Neural progenitor cell (in vitro differentiated cells): Measurements from ENCODE around the gene FBXW8. TPM values are rescaled to one million over a fixed set of nuclear protein-coding genes. Genes with fewer than 3 reads are reported as not detected.

Experiments used
- DNase-seq: peaks from one replicate; pipeline ENCODE4 v3.0.0-alpha.2; 2016; ENCODE audit warnings: low spot score
- H2AFZ ChIP-seq: fragments of 200-600 bp; sonication (generic); replicated peaks from 2 replicates; pipeline ENCODE4 v1.6.1; 2016; ENCODE audit warnings: antibody characterized with exemption
- H3F3A ChIP-seq: fragments of 200-600 bp; sonication (generic); 2 replicates; pipeline ENCODE4 v1.6.1; 2016; ENCODE audit warnings: antibody characterized with exemption, low read depth
- H3K27ac ChIP-seq: fragments of 200-600 bp; sonication (generic); 2 replicates; pipeline ENCODE4 v1.5.1; 2016; ENCODE audit warnings: mild to moderate bottlenecking
- H3K27me3 ChIP-seq: fragments of 200-600 bp; sonication (generic); 2 replicates; pipeline ENCODE4 v1.6.1; 2016; ENCODE audit warnings: mild to moderate bottlenecking, moderate library complexity
- H3K36me3 ChIP-seq: fragments of 200-600 bp; sonication (generic); 2 replicates; pipeline ENCODE4 v1.5.1; 2016
- H3K4me1 ChIP-seq: fragments of 200-600 bp; sonication (generic); 2 replicates; pipeline ENCODE4 v1.6.1; 2016; ENCODE audit warnings: mixed run types
- H3K4me2 ChIP-seq: fragments of 200-600 bp; sonication (generic); 2 replicates; pipeline ENCODE4 v1.6.1; 2016
- H3K4me3 ChIP-seq: fragments of 200-600 bp; sonication (generic); 2 replicates; pipeline ENCODE4 v1.5.1; 2016
- H3K79me2 ChIP-seq: fragments of 200-600 bp; sonication (generic); 2 replicates; pipeline ENCODE4 v1.6.1; 2016; ENCODE audit warnings: low read depth
- H3K9ac ChIP-seq: fragments of 200-600 bp; sonication (generic); 2 replicates; pipeline ENCODE4 v1.6.1; 2016
- H3K9me3 ChIP-seq: fragments of 200-600 bp; sonication (generic); 2 replicates; pipeline ENCODE4 v1.5.1; 2016; ENCODE audit warnings: low read depth
- H4K20me1 ChIP-seq: fragments of 200-600 bp; sonication (generic); 2 replicates; pipeline ENCODE4 v1.6.1; 2016; ENCODE audit warnings: low read depth
- H3K27ac Mint-ChIP-seq: 3 replicates; pipeline ENCODE4 v1.8.0; 2021; ENCODE audit warnings: mixed read lengths
- H3K27me3 Mint-ChIP-seq: 2 replicates; pipeline ENCODE4 v1.8.0; 2022; ENCODE audit warnings: low read depth, mild to moderate bottlenecking, inconsistent platforms, moderate library complexity, mixed read lengths; ENCODE audit not compliant: insufficient read depth
- H3K36me3 Mint-ChIP-seq: 3 replicates; pipeline ENCODE4 v1.8.0; 2021; ENCODE audit warnings: mixed read lengths
- H3K4me1 Mint-ChIP-seq: 3 replicates; pipeline ENCODE4 v1.8.0; 2021; ENCODE audit warnings: mixed read lengths
- H3K4me3 Mint-ChIP-seq: 3 replicates; pipeline ENCODE4 v1.8.0; 2021; ENCODE audit warnings: mild to moderate bottlenecking, moderate library complexity, mixed read lengths
- H3K9me3 Mint-ChIP-seq: 3 replicates; pipeline ENCODE4 v1.8.0; 2020; ENCODE audit warnings: mixed read lengths
- CTCF ChIP-seq: fragments of 200-600 bp; sonication (generic); IDR thresholded peaks from 2 replicates; pipeline ENCODE4 v1.5.1; 2017; ENCODE audit warnings: antibody characterized with exemption, mild to moderate bottlenecking
- EZH2 ChIP-seq: fragments of 200-600 bp; sonication (generic); IDR thresholded peaks from 2 replicates; pipeline ENCODE4 v1.6.1; 2017; ENCODE audit warnings: antibody characterized with exemption, mild to moderate bottlenecking, moderate library complexity
- EZH2phosphoT487 ChIP-seq: fragments of 200-600 bp; sonication (generic); IDR thresholded peaks from 2 replicates; pipeline ENCODE4 v1.6.1; 2017; ENCODE audit warnings: antibody characterized with exemption
- total RNA-seq: library from RNA; depleted of rRNA; stranded (reverse); fragments of >200 nt; gene quantifications from 2 replicates; pipeline ENCODE4 v1.2.3, GENCODE V29; 2015; ENCODE audit warnings: low replicate concordance

The FBXW8 gene
- total RNA-seq, 1 donor from 2014 or later: 20.7 TPM

- Histone ChIP-seq H3K4me2 (no peak overlapping the region), H3K4me1 (peaks cover 10% of the 10 kb centered on the region), H3K27ac (no peak overlapping the region), H4K20me1 (peaks cover 8% of the 10 kb centered on the region), H3K27me3 (no peaks in the 10 kb centered on the region), H3K4me3 (no peak overlapping the region), H3K9ac (no peak overlapping the region), H3K9me3 (no peaks in the 10 kb centered on the region), H3F3A (no peaks in the 10 kb centered on the region), H3K79me2 (no peaks in the 10 kb centered on the region), H3K36me3 (no peaks in the 10 kb centered on the region), H2AFZ (no peak overlapping the region)
- peaks cover 2% of the 10 kb centered on the region for H3K27me3 Mint-ChIP-seq
- no peak overlapping the region for H3K4me3 Mint-ChIP-seq
- no peak overlapping the region for H3K27ac Mint-ChIP-seq
- TF ChIP-seq EZH2 (no peak), CTCF (no peak), EZH2phosphoT487 (no peak)
- no peaks in the 10 kb centered on the region for H3K9me3 Mint-ChIP-seq
- peaks cover 14% of the 10 kb centered on the region for H3K36me3 Mint-ChIP-seq
- H3K4me1 Mint-ChIP-seq: peaks cover 4% of the 10 kb centered on the region
- no peak for DNase-seq
Observed at GRCh38 chr12:116999066-116999465, 88.3 kb downstream of the FBXW8 start.

- Histone ChIP-seq H3F3A (no peaks in the 10 kb centered on the region), H3K36me3 (no peaks in the 10 kb centered on the region), H3K9ac (no peak overlapping the region), H3K4me3 (no peak overlapping the region), H3K4me1 (peaks cover 10% of the 10 kb centered on the region), H3K27me3 (no peaks in the 10 kb centered on the region), H4K20me1 (peaks cover 8% of the 10 kb centered on the region), H3K79me2 (no peaks in the 10 kb centered on the region), H3K9me3 (no peaks in the 10 kb centered on the region), H3K27ac (no peak overlapping the region), H3K4me2 (no peak overlapping the region), H2AFZ (no peak overlapping the region)
- Mint-ChIP-seq H3K9me3 (no peaks in the 10 kb centered on the region), H3K27me3 (peaks cover 4% of the 10 kb centered on the region), H3K36me3 (peaks cover 12% of the 10 kb centered on the region), H3K27ac (no peak overlapping the region), H3K4me3 (no peak overlapping the region), H3K4me1 (peaks cover 4% of the 10 kb centered on the region)
- no peak for DNase-seq
- no peak for TF ChIP-seq EZH2
- no peak for TF ChIP-seq EZH2phosphoT487
- TF ChIP-seq CTCF: no peak
Observed at GRCh38 chr12:117000316-117000715, 89.6 kb downstream of the FBXW8 start.

- Mint-ChIP-seq H3K4me3 (no peak overlapping the region), H3K27ac (no peak overlapping the region), H3K4me1 (no peaks in the 10 kb centered on the region), H3K36me3 (peaks cover 14% of the 10 kb centered on the region), H3K27me3 (peaks cover 4% of the 10 kb centered on the region), H3K9me3 (no peaks in the 10 kb centered on the region)
- Histone ChIP-seq H3K4me2 (no peak overlapping the region), H3K4me1 (peaks cover 10% of the 10 kb centered on the region), H3K36me3 (no peaks in the 10 kb centered on the region), H3K4me3 (no peak overlapping the region), H4K20me1 (peaks cover 8% of the 10 kb centered on the region), H3K79me2 (no peaks in the 10 kb centered on the region), H3F3A (no peaks in the 10 kb centered on the region), H3K9ac (no peak overlapping the region), H3K9me3 (no peaks in the 10 kb centered on the region), H3K27ac (peak overlapping the region; percentile 29), H3K27me3 (no peaks in the 10 kb centered on the region), H2AFZ (no peak overlapping the region)
- DNase-seq: no peak
- no peak for TF ChIP-seq EZH2phosphoT487
- no peak for TF ChIP-seq CTCF
- no peak for TF ChIP-seq EZH2
Observed at GRCh38 chr12:117002051-117002817, 91.5 kb downstream of the FBXW8 start.
